Progenitor cell of endocrine pancreas (in vitro differentiated cells): ENCODE data around the gene SLC25A47. TPM values are rescaled to one million over a fixed set of nuclear protein-coding genes. Genes with fewer than 3 reads are reported as not detected.
A peak's percentile ranks its signal among the peaks of the same experiment; 100 is the strongest.

Experiments
- DNase-seq: peaks from one replicate; pipeline ENCODE4 v3.0.0; 2021; ENCODE audit warnings: low spot score; ENCODE audit not compliant: unreplicated experiment
- H3K27ac Mint-ChIP-seq: 2 replicates; pipeline ENCODE4 v1.8.0; 2021; ENCODE audit warnings: mild to moderate bottlenecking, moderate library complexity, mixed read lengths
- H3K27me3 Mint-ChIP-seq: 2 replicates; pipeline ENCODE4 v1.8.0; 2021; ENCODE audit warnings: mixed read lengths
- H3K36me3 Mint-ChIP-seq: 2 replicates; pipeline ENCODE4 v1.8.0; 2022; ENCODE audit warnings: mixed read lengths; ENCODE audit not compliant: insufficient read depth
- H3K4me1 Mint-ChIP-seq: 2 replicates; pipeline ENCODE4 v1.8.0; 2021; ENCODE audit warnings: low read depth, mixed read lengths
- H3K4me3 Mint-ChIP-seq: 2 replicates; pipeline ENCODE4 v1.8.0; 2021; ENCODE audit warnings: low read depth, mild to moderate bottlenecking, moderate library complexity, mixed read lengths
- H3K9me3 Mint-ChIP-seq: 2 replicates; pipeline ENCODE4 v1.8.0; 2021; ENCODE audit warnings: low read depth, mixed read lengths
- CTCF ChIP-seq: fragments of 200-600 bp; sonication (generic); IDR thresholded peaks from one replicate; pipeline ENCODE4 v1.5.0; 2021; ENCODE audit warnings: antibody characterized with exemption, mild to moderate bottlenecking; ENCODE audit not compliant: unreplicated experiment
- total RNA-seq: library from RNA; stranded (reverse); gene quantifications from 2 replicates; pipeline ENCODE4 v1.2.1, GENCODE V29; 2021

Gene SLC25A47
- total RNA-seq, 1 donor from 2014 or later: not detected

GRCh38 chr14:100348784-100349685, 25.9 kb downstream of the SLC25A47 start:
- H3K27ac Mint-ChIP-seq: peak overlapping the region; percentile 74

DNA sequence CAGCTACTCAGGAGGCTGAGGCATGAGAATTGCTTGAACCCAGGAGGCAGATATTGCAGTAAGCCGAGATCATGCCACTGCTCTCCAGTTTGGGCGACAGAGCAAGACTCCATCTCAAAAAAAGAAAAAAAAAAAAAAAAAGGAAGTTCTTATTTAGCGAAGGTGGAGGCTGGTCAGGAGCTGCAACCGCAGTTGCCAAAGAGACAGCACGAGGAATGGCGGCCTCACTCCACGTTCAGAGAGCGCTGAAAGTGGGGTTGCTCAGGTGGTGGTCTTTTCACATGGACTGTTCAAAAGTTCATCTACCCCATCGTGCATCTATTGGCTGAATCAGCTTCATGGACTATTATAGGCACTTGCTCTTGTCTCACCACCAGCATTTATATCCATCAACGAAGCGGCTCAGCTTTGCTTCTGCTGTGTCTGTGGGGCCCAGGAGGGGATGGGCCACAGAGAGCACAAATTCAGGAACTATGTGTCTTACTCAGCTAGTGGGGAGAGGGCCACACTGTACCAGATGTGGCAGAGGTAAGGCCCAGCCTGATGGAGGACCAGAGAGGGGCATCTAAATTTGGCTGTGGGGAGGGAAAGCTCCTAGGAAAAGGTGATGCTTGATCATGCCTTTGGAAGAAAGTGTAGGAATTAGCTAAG, 27.3 kb downstream of the SLC25A47 start:
- no peak for TF ChIP-seq CTCF
- no peak for DNase-seq
- Mint-ChIP-seq H3K4me1 (peaks cover 6% of the 10 kb centered on the region), H3K4me3 (no peak overlapping the region), H3K36me3 (peaks cover 35% of the 10 kb centered on the region), H3K9me3 (no peaks in the 10 kb centered on the region), H3K27me3 (no peaks in the 10 kb centered on the region), H3K27ac (no peak overlapping the region)

More at GRCh38 chr14:100348784-100349685, 25.9 kb downstream of the SLC25A47 start:
- Mint-ChIP-seq H3K36me3 (peaks cover 31% of the 10 kb centered on the region), H3K4me1 (peaks cover 6% of the 10 kb centered on the region), H3K4me3 (no peak overlapping the region), H3K9me3 (no peaks in the 10 kb centered on the region), H3K27me3 (no peaks in the 10 kb centered on the region)
- no peak for TF ChIP-seq CTCF
- no peak for DNase-seq

- Mint-ChIP-seq H3K4me1 (peaks cover 6% of the 10 kb centered on the region), H3K27me3 (no peaks in the 10 kb centered on the region), H3K4me3 (no peak overlapping the region), H3K36me3 (peaks cover 34% of the 10 kb centered on the region), H3K9me3 (no peaks in the 10 kb centered on the region), H3K27ac (no peak overlapping the region)
- no peak for DNase-seq
- no peak for TF ChIP-seq CTCF
Observed at GRCh38 chr14:100350986-100351385, 27.8 kb downstream of the SLC25A47 start.

DNA sequence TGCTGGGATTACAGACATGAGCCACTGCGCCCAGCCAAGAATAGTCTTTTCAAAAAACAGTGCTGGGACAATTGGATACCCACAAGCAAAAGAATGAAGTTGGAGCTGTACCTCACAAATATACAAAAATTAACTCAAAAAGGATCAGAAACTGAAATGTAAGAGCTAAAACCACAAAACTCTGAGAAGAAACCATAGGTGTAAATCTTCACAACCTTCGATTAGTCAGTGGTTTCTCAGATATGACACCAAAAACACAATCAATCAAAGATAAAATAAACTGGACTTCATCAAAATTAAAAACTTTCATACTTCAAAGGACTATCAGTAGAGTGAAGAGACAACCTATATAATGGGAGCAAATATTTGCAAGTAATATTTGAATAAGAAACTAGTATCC, 35.3 kb downstream of the SLC25A47 start:
- no peaks in the 10 kb centered on the region for H3K4me1 Mint-ChIP-seq
- H3K36me3 Mint-ChIP-seq: peaks cover 42% of the 10 kb centered on the region
- H3K9me3 Mint-ChIP-seq: no peaks in the 10 kb centered on the region
- no peaks in the 10 kb centered on the region for H3K27me3 Mint-ChIP-seq
- TF ChIP-seq CTCF: no peak
- H3K4me3 Mint-ChIP-seq: no peak overlapping the region
- DNase-seq: no peak
- H3K27ac Mint-ChIP-seq: no peak overlapping the region

DNA sequence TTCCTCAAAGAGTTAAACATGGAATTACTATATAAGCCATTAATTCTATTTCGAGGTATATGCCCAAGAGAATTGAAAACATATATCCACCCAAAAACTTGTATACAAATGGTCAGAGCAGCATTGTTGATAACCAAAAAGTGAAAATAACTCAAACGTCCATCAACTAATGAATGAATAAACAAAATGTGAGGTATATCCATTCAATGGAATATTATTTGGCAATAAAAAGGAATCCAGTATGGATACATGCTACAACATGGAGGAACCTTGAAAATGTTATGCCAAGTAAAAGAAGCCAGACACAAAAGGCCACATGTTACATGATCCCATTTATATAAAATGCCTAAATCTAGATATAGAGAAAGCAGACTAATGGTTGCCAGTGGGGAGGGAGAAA, 36.0 kb downstream of the SLC25A47 start:
- Mint-ChIP-seq H3K27me3 (no peaks in the 10 kb centered on the region), H3K4me1 (no peaks in the 10 kb centered on the region), H3K36me3 (peaks cover 39% of the 10 kb centered on the region), H3K4me3 (no peak overlapping the region), H3K27ac (no peak overlapping the region), H3K9me3 (no peaks in the 10 kb centered on the region)
- no peak for TF ChIP-seq CTCF
- DNase-seq: no peak
